Ishikawa (cell line): Measurements from ENCODE around the gene PIGS.

ENCODE experiments used
- CEBPB ChIP-seq: IDR thresholded peaks from 2 replicates; pipeline ENCODE4 v1.6.1; 2012
- CREB1 ChIP-seq: IDR thresholded peaks from 2 replicates; pipeline ENCODE4 v1.6.1; 2012; ENCODE audit warnings: low read depth
- EGR1 ChIP-seq: IDR thresholded peaks from 2 replicates; pipeline ENCODE4 v1.6.1; 2012
- EP300 ChIP-seq: IDR thresholded peaks from 2 replicates; pipeline ENCODE4 v1.6.1; 2012; ENCODE audit warnings: borderline replicate concordance
- FOXM1 ChIP-seq: IDR thresholded peaks from 2 replicates; pipeline ENCODE4 v1.6.1; 2012; ENCODE audit warnings: low read depth, borderline replicate concordance
- MAX ChIP-seq: IDR thresholded peaks from 2 replicates; pipeline ENCODE4 v1.6.1; 2012
- NFIC ChIP-seq: IDR thresholded peaks from 2 replicates; pipeline ENCODE4 v1.6.1; 2012
- RAD21 ChIP-seq: IDR thresholded peaks from 2 replicates; pipeline ENCODE4 v1.6.1; 2012; ENCODE audit warnings: low read depth
- REST ChIP-seq: IDR thresholded peaks from 2 replicates; pipeline ENCODE4 v1.6.1; 2012; ENCODE audit warnings: low read depth, mild to moderate bottlenecking
- TAF1 ChIP-seq: IDR thresholded peaks from 2 replicates; pipeline ENCODE4 v1.6.1; 2012; ENCODE audit warnings: low read depth, mild to moderate bottlenecking
- TCF12 ChIP-seq: IDR thresholded peaks from 2 replicates; pipeline ENCODE4 v1.6.1; 2012; ENCODE audit warnings: low read depth
- TEAD4 ChIP-seq: IDR thresholded peaks from 2 replicates; pipeline ENCODE4 v1.6.1; 2012
- USF1 ChIP-seq: IDR thresholded peaks from 2 replicates; pipeline ENCODE4 v1.6.1; 2012
- YY1 ChIP-seq: IDR thresholded peaks from 2 replicates; pipeline ENCODE4 v1.6.1; 2012; ENCODE audit warnings: low read depth
- ZBTB7A ChIP-seq: IDR thresholded peaks from 2 replicates; pipeline ENCODE4 v1.6.1; 2012; ENCODE audit warnings: low read depth

The PIGS gene

GRCh38 chr17:28553000-28553505 is 18.3 kb downstream of the PIGS start:
- TF ChIP-seq YY1 = no peak
- no peak for TF ChIP-seq TAF1
- TF ChIP-seq EGR1 = no peak

- no peak for TF ChIP-seq EGR1
- peak; percentile 55; the same call in 1 of the 2 replicates for TF ChIP-seq TAF1
Measured at GRCh38 chr17:28552176-28552999, 18.9 kb downstream of the PIGS start, which contains the start of gene UNC119. UNC119 (minus strand) TSS chr17:28552624; CDS start chr17:28552557, 67 bp downstream.

- TF ChIP-seq CEBPB (no peak), NFIC (no peak), RAD21 (no peak), YY1 (no peak), MAX (no peak), CREB1 (no peak), ZBTB7A (no peak), TCF12 (no peak), REST (no peak), TAF1 (no peak)
Measured at GRCh38 chr17:28551421-28552175, 19.7 kb downstream of the PIGS start.

- no peak for TF ChIP-seq YY1
- no peak for TF ChIP-seq EP300
- TF ChIP-seq USF1 = no peak
- TF ChIP-seq RAD21 = no peak
- TF ChIP-seq MAX = no peak
Measured at GRCh38 chr17:28550858-28551257, 20.5 kb downstream of the PIGS start.

GRCh38 chr17:28549236-28550132 is 21.8 kb downstream of the PIGS start:
- TF ChIP-seq YY1 (no peak), NFIC (no peak), USF1 (no peak), FOXM1 (no peak), ZBTB7A (no peak), CEBPB (no peak), MAX (no peak), TCF12 (no peak), CREB1 (no peak), TEAD4 (no peak), REST (no peak), RAD21 (no peak), EP300 (no peak), EGR1 (no peak)
